HUES48 (cell line): ENCODE measurements around the gene PKD1.
A peak's percentile ranks its signal among the peaks of the same experiment; 100 is the strongest.

Source experiments
- H3K27ac ChIP-seq: one replicate; pipeline ENCODE4 v1.7.0; 2013; ENCODE audit warnings: low read depth, low read length, inconsistent platforms
- H3K27me3 ChIP-seq: 2 replicates; pipeline ENCODE4 v1.6.1; 2013; ENCODE audit warnings: mild to moderate bottlenecking, low read length; ENCODE audit not compliant: control insufficient read depth, insufficient read depth
- H3K36me3 ChIP-seq: 2 replicates; pipeline ENCODE4 v1.6.1; 2013; ENCODE audit warnings: low read length; ENCODE audit not compliant: control insufficient read depth, insufficient read depth
- H3K4me1 ChIP-seq: 2 replicates; pipeline ENCODE4 v1.6.1; 2013; ENCODE audit warnings: mild to moderate bottlenecking, low read length; ENCODE audit not compliant: control insufficient read depth, insufficient read depth
- H3K4me3 ChIP-seq: 2 replicates; pipeline ENCODE4 v1.5.1; 2013; ENCODE audit warnings: mild to moderate bottlenecking, low read depth, low read length
- H3K9ac ChIP-seq: 2 replicates; pipeline ENCODE4 v1.6.1; 2013; ENCODE audit warnings: mild to moderate bottlenecking, low read depth, low read length, moderate library complexity
- H3K9me3 ChIP-seq: 2 replicates; pipeline ENCODE4 v1.6.1; 2013; ENCODE audit warnings: low read length; ENCODE audit not compliant: control insufficient read depth, insufficient read depth

The PKD1 gene

DNA sequence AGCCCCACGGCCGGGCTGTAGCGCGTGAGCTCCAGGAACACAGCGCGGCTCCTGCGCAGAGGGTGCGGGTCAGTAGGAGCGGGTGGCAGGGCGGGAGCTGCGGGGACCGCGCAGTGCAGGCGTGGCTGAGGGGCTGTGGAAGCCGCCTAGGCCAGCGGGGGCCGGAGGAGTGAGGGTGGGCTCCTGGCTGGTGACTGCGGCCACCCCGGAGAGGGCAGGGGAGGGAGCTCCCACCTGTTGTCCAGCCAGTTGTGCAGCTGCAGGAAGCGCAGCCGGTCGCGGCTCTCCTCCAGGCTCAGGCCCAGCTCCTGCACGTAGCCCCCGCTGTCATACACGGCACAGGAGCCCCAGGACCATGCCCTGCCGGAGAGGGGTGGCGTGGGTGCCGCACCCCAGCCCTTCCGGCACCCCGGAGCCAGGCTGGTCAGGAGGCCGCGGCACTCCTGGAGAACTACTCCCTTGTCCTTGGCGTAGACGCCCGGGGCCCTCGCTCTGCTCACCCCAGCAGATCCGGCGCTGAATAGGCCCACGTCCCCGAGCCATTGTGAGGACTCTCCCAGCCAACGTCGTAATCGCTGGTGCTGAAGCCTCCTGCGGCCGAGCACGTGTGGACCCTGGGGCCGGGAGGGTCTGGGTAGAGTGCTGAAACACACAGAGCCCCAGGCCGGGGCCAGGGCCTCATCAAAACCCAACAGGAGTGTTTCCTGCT, 44.0 kb downstream of the PKD1 start:
- H3K4me1 ChIP-seq, result peaks cover 4% of the 10 kb centered on the region; the same call in 1 of the 2 replicates
- peak overlapping the region; percentile 56 for H3K9ac ChIP-seq
- no peaks in the 10 kb centered on the region for H3K9me3 ChIP-seq
- peaks cover 41% of the 10 kb centered on the region for H3K36me3 ChIP-seq
- H3K27ac ChIP-seq, result peak overlapping the region; percentile 28
- H3K27me3 ChIP-seq, result no peaks in the 10 kb centered on the region
- peak overlapping the region; percentile 64 for H3K4me3 ChIP-seq

DNA sequence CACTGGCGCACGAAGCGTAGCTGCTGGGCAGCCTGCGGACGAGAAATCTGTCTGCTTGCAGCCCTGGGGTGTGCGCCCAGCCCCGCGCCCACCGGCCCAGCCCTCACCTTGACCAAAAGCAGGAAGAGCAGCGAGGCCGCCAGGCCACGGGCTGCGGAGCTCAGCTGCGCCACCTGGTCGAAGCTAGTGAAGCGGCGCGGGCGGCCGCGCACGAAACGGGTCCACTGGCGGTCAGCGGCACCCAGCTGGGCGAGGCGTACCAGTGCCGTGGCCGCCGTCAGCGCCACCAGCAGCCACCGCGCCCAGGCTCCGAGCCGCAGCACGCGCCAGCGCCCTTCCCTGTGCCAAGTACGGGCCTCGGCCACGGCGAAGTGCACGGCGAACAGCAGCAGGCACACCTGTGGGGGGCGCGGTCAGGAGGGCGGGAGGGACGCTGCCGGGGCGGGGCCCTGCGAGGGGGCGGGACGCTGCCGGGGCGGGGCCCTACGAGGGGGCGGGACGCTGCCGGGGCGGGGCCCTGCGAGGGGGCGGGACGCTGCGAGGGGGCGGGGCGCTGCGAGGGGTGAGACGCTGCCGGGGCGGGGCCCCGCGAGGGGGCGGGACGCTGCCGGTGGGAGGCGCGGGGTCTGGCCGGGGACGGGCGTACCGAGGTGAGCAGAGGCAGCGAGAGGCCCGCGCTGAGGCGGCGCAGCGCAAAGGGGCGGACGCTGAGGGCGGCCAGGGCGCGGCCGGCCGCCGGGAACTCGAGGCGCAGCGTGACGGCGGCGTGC, 44.7 kb downstream of the PKD1 start:
- Histone ChIP-seq H3K9me3 (no peaks in the 10 kb centered on the region), H3K4me1 (peaks cover 4% of the 10 kb centered on the region; the same call in 1 of the 2 replicates), H3K36me3 (peaks cover 44% of the 10 kb centered on the region), H3K9ac (peak overlapping the region; percentile 56), H3K4me3 (peak overlapping the region; percentile 64), H3K27me3 (no peaks in the 10 kb centered on the region), H3K27ac (peak overlapping the region; percentile 28)

DNA sequence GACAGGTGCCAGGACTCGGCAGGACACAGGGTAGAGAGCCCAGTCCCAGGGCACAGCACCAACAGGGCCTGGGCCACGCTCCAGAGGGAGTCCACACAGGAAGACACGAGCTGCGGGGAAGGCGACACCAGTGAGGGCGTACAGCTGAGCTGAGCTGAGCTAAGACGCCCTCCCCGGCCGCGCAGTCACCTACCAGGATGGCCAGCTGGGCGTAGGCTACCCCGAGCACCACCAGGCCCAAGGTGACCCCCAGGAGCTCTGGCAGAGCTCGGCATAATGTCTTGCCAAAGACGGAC, 45.3 kb downstream of the PKD1 start:
- Histone ChIP-seq H3K36me3 (peaks cover 44% of the 10 kb centered on the region), H3K4me1 (peaks cover 4% of the 10 kb centered on the region; the same call in 1 of the 2 replicates), H3K9ac (no peak overlapping the region), H3K9me3 (no peaks in the 10 kb centered on the region), H3K27ac (no peak overlapping the region), H3K4me3 (peak overlapping the region; percentile 56; the same call in 1 of the 2 replicates), H3K27me3 (no peaks in the 10 kb centered on the region)

DNA sequence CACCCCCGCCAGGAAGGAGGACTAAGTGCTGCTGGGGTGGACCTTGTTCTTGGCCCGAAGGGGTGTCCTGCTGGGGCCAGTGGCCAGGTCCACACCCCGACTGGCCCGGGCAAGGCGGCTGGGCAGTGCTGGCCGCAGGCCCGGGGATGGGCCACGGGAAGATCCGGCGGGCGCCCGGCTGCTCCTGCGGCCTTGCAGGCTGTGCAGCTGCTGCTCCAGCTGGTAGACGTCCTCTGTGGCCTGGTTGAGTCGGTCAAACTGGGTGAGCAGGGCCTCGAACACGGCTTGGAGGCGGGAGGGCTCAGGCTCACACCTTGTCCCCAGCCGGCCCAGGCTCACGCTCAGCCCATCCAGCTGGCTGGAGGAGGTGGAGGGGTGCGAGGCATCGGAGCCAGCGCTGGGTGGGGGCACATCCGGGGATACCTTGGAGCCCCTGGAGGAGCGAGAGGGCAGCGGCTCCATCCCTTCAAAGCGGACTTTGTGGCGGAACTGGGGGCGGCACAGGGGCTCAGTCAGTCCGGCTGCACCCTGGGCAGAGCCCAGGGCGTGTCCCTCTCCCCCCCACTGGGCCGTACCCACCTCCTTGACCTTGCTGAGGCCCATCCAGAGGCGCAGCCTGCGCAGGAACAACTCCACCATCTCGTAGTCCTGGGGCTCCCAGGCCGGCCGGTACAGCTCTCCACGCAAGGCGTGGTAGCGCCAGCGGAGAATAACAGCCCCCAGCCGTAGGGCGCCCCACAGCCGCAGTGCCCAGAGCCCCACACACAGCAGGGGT, 45.8 kb downstream of the PKD1 start:
- Histone ChIP-seq H3K4me3 (no peak overlapping the region), H3K27ac (no peak overlapping the region), H3K9ac (no peak overlapping the region), H3K4me1 (peaks cover 4% of the 10 kb centered on the region; the same call in 1 of the 2 replicates), H3K9me3 (no peaks in the 10 kb centered on the region), H3K27me3 (no peaks in the 10 kb centered on the region), H3K36me3 (peaks cover 44% of the 10 kb centered on the region)

DNA sequence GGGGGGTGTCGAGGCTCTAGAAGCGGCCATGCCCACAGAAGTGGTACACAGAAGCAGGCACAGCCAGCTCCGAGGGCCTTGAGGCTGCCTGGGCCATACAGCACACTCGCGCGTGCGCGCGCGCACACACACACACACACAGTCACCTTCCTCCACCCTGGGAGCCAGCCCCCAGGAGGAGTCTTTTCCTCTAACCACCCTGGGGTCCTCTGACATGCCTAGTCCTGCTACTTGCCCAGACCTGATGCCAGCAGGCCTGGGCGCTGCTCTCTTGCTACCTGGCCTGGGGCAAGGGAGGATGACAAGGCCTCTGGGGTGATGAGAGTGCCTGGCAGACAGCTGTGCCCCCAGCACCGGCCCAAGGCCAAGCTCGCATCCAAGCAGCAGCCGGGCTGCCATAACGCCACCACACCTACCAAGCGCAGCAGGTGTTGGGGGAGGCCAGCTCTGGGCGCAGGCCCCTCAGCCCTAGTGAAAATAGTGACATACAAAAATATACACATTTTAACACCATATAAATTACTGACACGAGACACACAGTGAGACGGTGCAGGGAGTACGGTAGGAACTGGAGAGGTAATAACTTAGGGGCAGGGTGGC, 46.8 kb downstream of the PKD1 start:
- Histone ChIP-seq H3K9ac (no peak overlapping the region), H3K4me1 (peaks cover 4% of the 10 kb centered on the region; the same call in 1 of the 2 replicates), H3K27ac (no peak overlapping the region), H3K4me3 (no peak overlapping the region), H3K27me3 (no peaks in the 10 kb centered on the region), H3K36me3 (peaks cover 42% of the 10 kb centered on the region), H3K9me3 (no peaks in the 10 kb centered on the region)

DNA sequence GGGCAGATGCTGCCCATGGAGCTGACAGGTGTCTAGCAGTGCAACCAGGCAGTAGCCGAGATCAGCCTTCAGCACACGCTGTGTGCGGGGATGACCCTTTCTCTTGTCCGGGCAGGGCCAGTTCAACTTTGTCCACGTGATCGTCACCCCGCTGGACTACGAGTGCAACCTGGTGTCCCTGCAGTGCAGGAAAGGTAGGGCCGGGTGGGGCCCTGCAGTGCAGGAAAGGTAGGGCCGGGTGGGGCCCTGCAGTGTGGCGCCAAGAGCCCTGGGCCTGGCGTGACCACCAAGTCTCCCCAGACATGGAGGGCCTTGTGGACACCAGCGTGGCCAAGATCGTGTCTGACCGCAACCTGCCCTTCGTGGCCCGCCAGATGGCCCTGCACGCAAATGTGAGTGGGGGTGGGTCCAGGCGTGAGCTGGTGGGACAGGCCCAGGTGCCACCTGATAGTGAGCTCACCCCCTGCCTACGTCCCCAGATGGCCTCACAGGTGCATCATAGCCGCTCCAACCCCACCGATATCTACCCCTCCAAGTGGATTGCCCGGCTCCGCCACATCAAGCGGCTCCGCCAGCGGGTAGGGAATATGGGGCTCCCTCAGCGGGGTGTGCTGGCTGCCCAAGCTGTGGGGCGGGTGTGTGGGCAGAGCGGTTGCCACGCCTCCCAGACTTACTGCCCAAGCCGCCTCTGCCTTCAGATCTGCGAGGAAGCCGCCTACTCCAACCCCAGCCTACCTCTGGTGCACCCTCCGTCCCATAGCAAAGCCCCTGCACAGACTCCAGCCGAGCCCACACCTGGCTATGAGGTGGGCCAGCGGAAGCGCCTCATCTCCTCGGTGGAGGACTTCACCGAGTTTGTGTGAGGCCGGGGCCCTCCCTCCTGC, 47.7 kb downstream of the PKD1 start:
- Histone ChIP-seq H3K9me3 (no peaks in the 10 kb centered on the region), H3K4me3 (no peak overlapping the region), H3K27ac (no peak overlapping the region), H3K36me3 (peaks cover 45% of the 10 kb centered on the region), H3K4me1 (peaks cover 4% of the 10 kb centered on the region; the same call in 1 of the 2 replicates), H3K9ac (no peak overlapping the region), H3K27me3 (no peaks in the 10 kb centered on the region)

DNA sequence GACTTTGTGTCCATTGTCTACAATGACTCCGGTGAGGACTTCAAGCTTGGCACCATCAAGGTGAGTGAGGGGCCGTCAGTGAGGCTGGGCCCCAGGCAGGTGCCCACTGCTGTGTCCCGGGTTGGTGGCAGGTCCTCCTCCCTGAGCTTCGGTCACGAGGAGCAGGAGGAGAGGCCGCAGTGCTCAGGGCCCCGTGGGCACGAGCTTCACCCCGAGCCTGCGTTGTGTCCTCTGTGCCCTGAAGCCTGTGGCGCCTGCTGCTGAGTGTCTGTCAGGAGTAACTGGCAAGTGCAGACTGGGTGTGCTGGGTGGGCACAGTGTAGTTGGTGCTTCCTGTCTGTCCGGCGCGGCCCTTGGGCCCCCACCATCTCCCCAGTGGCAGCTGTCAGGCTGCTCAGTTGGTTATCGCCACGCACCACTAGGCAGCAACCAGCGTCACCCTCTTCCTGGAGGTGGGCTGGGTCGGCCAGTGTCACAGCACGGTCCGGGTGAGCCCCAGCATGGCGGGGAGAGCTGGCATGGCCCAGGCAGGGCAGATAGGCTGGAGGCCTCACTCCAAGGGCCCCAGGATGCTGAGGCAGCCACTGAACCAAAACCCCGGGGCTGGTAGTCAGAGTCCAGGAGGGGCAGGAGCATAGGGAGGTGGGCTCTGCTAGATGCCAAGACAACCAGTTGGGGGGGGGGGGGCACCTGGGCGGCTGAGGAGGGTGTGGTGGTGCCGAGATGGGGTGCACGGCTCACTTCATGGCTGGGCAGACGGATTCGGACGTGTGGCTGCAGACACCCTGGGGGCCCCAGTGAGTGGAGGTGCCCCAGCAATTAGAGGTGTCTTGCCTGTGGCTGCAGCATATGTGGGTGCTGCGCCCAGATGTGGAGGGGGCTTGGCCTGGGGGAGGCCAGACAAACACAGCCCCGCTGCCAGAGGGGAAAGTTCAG, 48.6 kb downstream of the PKD1 start:
- H3K4me1 ChIP-seq, result peaks cover 4% of the 10 kb centered on the region; the same call in 1 of the 2 replicates
- no peak overlapping the region for H3K27ac ChIP-seq
- no peaks in the 10 kb centered on the region for H3K27me3 ChIP-seq
- no peak overlapping the region for H3K4me3 ChIP-seq
- H3K9ac ChIP-seq, result no peak overlapping the region
- H3K36me3 ChIP-seq, result peaks cover 52% of the 10 kb centered on the region
- H3K9me3 ChIP-seq, result no peaks in the 10 kb centered on the region

DNA sequence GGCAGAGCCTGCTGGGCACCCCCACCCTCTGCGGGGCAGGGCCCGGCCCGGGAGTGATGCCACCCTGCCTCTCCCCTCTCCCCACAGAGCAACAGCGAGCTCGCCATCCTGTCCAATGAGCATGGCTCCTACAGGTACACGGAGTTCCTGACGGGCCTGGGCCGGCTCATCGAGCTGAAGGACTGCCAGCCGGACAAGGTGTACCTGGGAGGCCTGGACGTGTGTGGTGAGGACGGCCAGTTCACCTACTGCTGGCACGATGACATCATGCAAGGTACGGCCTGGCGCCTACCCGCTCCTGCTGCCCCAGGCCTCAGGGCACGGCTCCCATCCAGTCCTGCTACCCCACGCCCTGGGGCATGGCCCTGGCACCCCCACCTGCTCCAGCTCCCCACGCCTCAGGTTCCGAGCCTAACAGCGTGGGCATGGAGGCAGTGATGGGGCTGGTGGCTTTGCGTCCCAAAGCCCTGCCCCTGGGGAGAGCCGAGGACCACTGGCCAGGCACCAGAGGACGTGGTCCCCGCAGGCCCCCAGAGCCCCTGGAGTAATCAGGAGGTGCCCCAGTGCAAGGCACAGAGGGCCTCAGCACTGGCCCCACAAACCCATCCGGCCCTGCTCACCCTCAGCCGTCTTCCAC, 49.5 kb downstream of the PKD1 start:
- Histone ChIP-seq H3K4me1 (no peaks in the 10 kb centered on the region; the same call in 1 of the 2 replicates), H3K27ac (no peak overlapping the region), H3K9me3 (no peaks in the 10 kb centered on the region), H3K36me3 (peaks cover 56% of the 10 kb centered on the region), H3K4me3 (no peak overlapping the region), H3K9ac (no peak overlapping the region), H3K27me3 (no peaks in the 10 kb centered on the region)

DNA sequence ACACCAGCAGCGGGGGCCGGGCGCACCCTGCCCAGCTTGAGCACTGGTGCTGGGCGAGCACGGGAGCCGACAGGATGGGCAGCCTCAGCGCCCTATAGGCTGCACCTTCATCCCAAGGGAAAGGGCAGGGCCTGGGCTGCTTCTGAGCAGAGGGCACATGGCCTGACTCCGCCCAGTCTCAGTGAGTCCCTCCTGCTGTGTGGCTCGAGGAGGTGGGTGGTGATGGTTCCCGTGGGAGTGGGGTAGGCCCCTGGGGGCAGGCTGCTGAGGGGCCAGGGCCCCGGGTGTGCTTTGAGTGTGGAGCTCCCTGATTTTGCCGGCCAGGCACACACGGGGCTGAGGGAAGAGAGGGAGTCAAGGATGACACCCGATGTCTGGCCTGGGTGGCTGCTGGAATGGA, 50.0 kb downstream of the PKD1 start:
- H3K4me1 ChIP-seq, result no peaks in the 10 kb centered on the region; the same call in 1 of the 2 replicates
- no peak overlapping the region for H3K4me3 ChIP-seq
- H3K27me3 ChIP-seq, result no peaks in the 10 kb centered on the region
- H3K36me3 ChIP-seq, result peaks cover 56% of the 10 kb centered on the region
- no peak overlapping the region for H3K27ac ChIP-seq
- H3K9ac ChIP-seq, result no peak overlapping the region
- H3K9me3 ChIP-seq, result no peaks in the 10 kb centered on the region
